B cell (primary cell): Measurements from ENCODE around the gene CCDC171.

Experiments used
- EZH2 ChIP-seq: IDR thresholded peaks from 2 replicates; pipeline ENCODE4 v1.6.1; 2012; ENCODE audit warnings: borderline replicate concordance, low read depth, mild to moderate bottlenecking, moderate library complexity, low read length; ENCODE audit not compliant: insufficient read depth, poor library complexity, severe bottlenecking
- TF ChIP-seq, protein P1 (sequence below): fragments of 200-600 bp; IDR thresholded peaks from one replicate; pipeline ENCODE4 v1.8.0; 2022; ENCODE audit warnings: antibody characterized with exemption, mild to moderate bottlenecking

- TF ChIP-seq, protein P1, sequence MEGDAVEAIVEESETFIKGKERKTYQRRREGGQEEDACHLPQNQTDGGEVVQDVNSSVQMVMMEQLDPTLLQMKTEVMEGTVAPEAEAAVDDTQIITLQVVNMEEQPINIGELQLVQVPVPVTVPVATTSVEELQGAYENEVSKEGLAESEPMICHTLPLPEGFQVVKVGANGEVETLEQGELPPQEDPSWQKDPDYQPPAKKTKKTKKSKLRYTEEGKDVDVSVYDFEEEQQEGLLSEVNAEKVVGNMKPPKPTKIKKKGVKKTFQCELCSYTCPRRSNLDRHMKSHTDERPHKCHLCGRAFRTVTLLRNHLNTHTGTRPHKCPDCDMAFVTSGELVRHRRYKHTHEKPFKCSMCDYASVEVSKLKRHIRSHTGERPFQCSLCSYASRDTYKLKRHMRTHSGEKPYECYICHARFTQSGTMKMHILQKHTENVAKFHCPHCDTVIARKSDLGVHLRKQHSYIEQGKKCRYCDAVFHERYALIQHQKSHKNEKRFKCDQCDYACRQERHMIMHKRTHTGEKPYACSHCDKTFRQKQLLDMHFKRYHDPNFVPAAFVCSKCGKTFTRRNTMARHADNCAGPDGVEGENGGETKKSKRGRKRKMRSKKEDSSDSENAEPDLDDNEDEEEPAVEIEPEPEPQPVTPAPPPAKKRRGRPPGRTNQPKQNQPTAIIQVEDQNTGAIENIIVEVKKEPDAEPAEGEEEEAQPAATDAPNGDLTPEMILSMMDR, result no peak
- no peak for TF ChIP-seq EZH2
Observed at GRCh38 chr9:15519831-15520230, 33.0 kb upstream of the CCDC171 start.
